Skeletal muscle tissue (tissue), 4 donors: ENCODE results near the gene ACACA. TPM values are rescaled to one million over a fixed set of nuclear protein-coding genes. Genes with fewer than 3 reads are reported as not detected.
"Not testable (repeated sequence)": the region's sequence is repeated elsewhere in the genome, so short reads cannot be mapped to it uniquely, and the experiment has no call there.

Experiments used
- H3K27ac ChIP-seq: one replicate; pipeline ENCODE4 v1.7.0; 2013; ENCODE audit warnings: mild to moderate bottlenecking, low read depth, low read length, inconsistent platforms
- H3K27me3 ChIP-seq, 3 donors: one replicate each; pipeline ENCODE4 v1.7.0; 2013; ENCODE audit warnings: low read length in 3 of 3; ENCODE audit not compliant: control insufficient read depth in 3 of 3, insufficient read depth in 3 of 3
- H3K36me3 ChIP-seq, 3 donors: one replicate each; pipeline ENCODE4 v1.7.0; 2013; ENCODE audit warnings: low read length in 3 of 3; ENCODE audit not compliant: control insufficient read depth in 3 of 3, insufficient read depth in 3 of 3
- H3K4me1 ChIP-seq, 3 donors: one replicate each; pipeline ENCODE4 v1.7.0; 2013; ENCODE audit warnings: low read length in 3 of 3, mild to moderate bottlenecking in 3 of 3; ENCODE audit not compliant: control insufficient read depth in 3 of 3, insufficient read depth in 3 of 3
- H3K4me3 ChIP-seq, 3 donors: one replicate each; pipeline ENCODE4 v1.7.0; 2013; ENCODE audit warnings: low read length in 3 of 3
- H3K9ac ChIP-seq, 3 donors: one replicate each; pipeline ENCODE4 v1.7.0; 2013; ENCODE audit warnings: low read length in 3 of 3, mild to moderate bottlenecking in 3 of 3, moderate library complexity in 2 of 3, low read depth in 1 of 3
- H3K9me3 ChIP-seq, 3 donors: one replicate each; pipeline ENCODE4 v1.7.0; 2013; ENCODE audit warnings: low read length in 3 of 3; ENCODE audit not compliant: control insufficient read depth in 3 of 3
- total RNA-seq: library from RNA; depleted of rRNA; stranded (reverse); fragments of >200 nt; gene quantifications from one replicate; pipeline ENCODE4 v1.2.3, GENCODE V29; 2014
- donor health status: Osteomylitis.

Gene ACACA
- total RNA-seq, 1 donor from 2014 or later, result 26.6 TPM

GRCh38 chr17:37147301-37147812, 259.3 kb downstream of the ACACA start:
- no peak overlapping the region for H3K4me3 ChIP-seq
- H3K4me1 ChIP-seq, result no peaks in the 10 kb centered on the region
- H3K9me3 ChIP-seq, result no peaks in the 10 kb centered on the region
- H3K9ac ChIP-seq, result no peak overlapping the region
- H3K27me3 ChIP-seq, result no peaks in the 10 kb centered on the region
- H3K36me3 ChIP-seq, result peaks cover 3 to 15% (median 4%) of the 10 kb centered on the region in 3 donors
- no peak overlapping the region for H3K27ac ChIP-seq

GRCh38 chr17:37146086-37147064, 260.3 kb downstream of the ACACA start:
- Histone ChIP-seq H3K27me3 (no peaks in the 10 kb centered on the region), H3K36me3 (peaks cover 3 to 11% (median 4%) of the 10 kb centered on the region in 3 donors), H3K9ac (no peak overlapping the region), H3K4me3 (no peak overlapping the region), H3K9me3 (no peaks in the 10 kb centered on the region), H3K4me1 (no peaks in the 10 kb centered on the region), H3K27ac (no peak overlapping the region)

GRCh38 chr17:37144075-37144701, 262.4 kb downstream of the ACACA start:
- no peaks in the 10 kb centered on the region for H3K4me1 ChIP-seq
- H3K27ac ChIP-seq, result no peak overlapping the region
- H3K27me3 ChIP-seq, result no peaks in the 10 kb centered on the region
- H3K36me3 ChIP-seq, result peaks cover 3 to 13% (median 3%) of the 10 kb centered on the region in 3 donors
- no peak overlapping the region for H3K4me3 ChIP-seq
- no peaks in the 10 kb centered on the region for H3K9me3 ChIP-seq
- H3K9ac ChIP-seq, result no peak overlapping the region

- H3K9ac ChIP-seq, H3K4me3 ChIP-seq, H3K27ac ChIP-seq, H3K27me3 ChIP-seq, H3K4me1 ChIP-seq, H3K9me3 ChIP-seq: not testable (repeated sequence)
- H3K36me3 ChIP-seq, result peaks cover 2 to 13% (median 3%) of the 10 kb centered on the region in 3 donors
Observed at GRCh38 chr17:37143558-37143957, 263.1 kb downstream of the ACACA start.

GRCh38 chr17:37142294-37142896, 264.2 kb downstream of the ACACA start:
- Histone ChIP-seq H3K9me3 (no peaks in the 10 kb centered on the region), H3K4me1 (no peaks in the 10 kb centered on the region), H3K4me3 (no peak overlapping the region), H3K27ac (no peak overlapping the region), H3K36me3 (peaks cover 2 to 13% (median 3%) of the 10 kb centered on the region in 3 donors), H3K27me3 (no peaks in the 10 kb centered on the region), H3K9ac (no peak overlapping the region)

GRCh38 chr17:37138571-37139120, 268.0 kb downstream of the ACACA start:
- Histone ChIP-seq H3K4me3 (no peak overlapping the region), H3K27ac (no peak overlapping the region), H3K4me1 (no peaks in the 10 kb centered on the region), H3K9ac (no peak overlapping the region), H3K36me3 (peaks cover 0 to 12% (median 7%) of the 10 kb centered on the region in 3 donors), H3K9me3 (no peaks in the 10 kb centered on the region), H3K27me3 (no peaks in the 10 kb centered on the region)

GRCh38 chr17:37137906-37138514, 268.6 kb downstream of the ACACA start:
- peaks cover 2 to 13% (median 7%) of the 10 kb centered on the region in 3 donors for H3K36me3 ChIP-seq
- no peaks in the 10 kb centered on the region for H3K27me3 ChIP-seq
- no peak overlapping the region for H3K27ac ChIP-seq
- no peak overlapping the region for H3K4me3 ChIP-seq
- no peak overlapping the region for H3K9ac ChIP-seq
- no peaks in the 10 kb centered on the region for H3K9me3 ChIP-seq
- H3K4me1 ChIP-seq, result no peaks in the 10 kb centered on the region

GRCh38 chr17:37137070-37137610, 269.5 kb downstream of the ACACA start:
- no peak overlapping the region for H3K9ac ChIP-seq

GRCh38 chr17:37135576-37135975, 271.1 kb downstream of the ACACA start:
- Histone ChIP-seq H3K9me3 (no peaks in the 10 kb centered on the region), H3K27ac (no peak overlapping the region), H3K9ac (no peak overlapping the region), H3K27me3 (no peaks in the 10 kb centered on the region), H3K4me3 (no peak overlapping the region), H3K36me3 (peaks cover 2 to 7% (median 6%) of the 10 kb centered on the region in 3 donors), H3K4me1 (no peaks in the 10 kb centered on the region)

More at GRCh38 chr17:37137070-37137610, 269.5 kb downstream of the ACACA start:
- H3K36me3 ChIP-seq, result peaks cover 2 to 13% (median 7%) of the 10 kb centered on the region in 3 donors
- H3K27me3 ChIP-seq, result no peaks in the 10 kb centered on the region
- no peaks in the 10 kb centered on the region for H3K4me1 ChIP-seq
- no peak overlapping the region for H3K4me3 ChIP-seq
- H3K9me3 ChIP-seq, result no peaks in the 10 kb centered on the region
- no peak overlapping the region for H3K27ac ChIP-seq
